CD14-positive monocyte (primary cell): Measurements from ENCODE around the gene PHF3. TPM values are rescaled to one million over a fixed set of nuclear protein-coding genes. Genes with fewer than 3 reads are reported as not detected.
A peak's percentile ranks its signal among the peaks of the same experiment; 100 is the strongest.

Experiments used
- DNase-seq, 3 donors: peaks; one replicate each; pipeline ENCODE4 v3.0.0-alpha.2; 2011 to 2022
- H2AFZ ChIP-seq: 2 replicates; pipeline ENCODE4 v1.6.0; 2012; ENCODE audit warnings: mild to moderate bottlenecking, low read depth, low read length, inconsistent platforms; ENCODE audit not compliant: insufficient read depth, poor library complexity, severe bottlenecking
- H3K27ac ChIP-seq, 2 donors: 1 replicate in 1 of 2; 2 replicates in 1 of 2; pipeline ENCODE4 v1.5.1; 2012 to 2013; ENCODE audit warnings: low read length in 2 of 2, control low read depth in 1 of 2, inconsistent platforms in 1 of 2, low read depth in 1 of 2, mild to moderate bottlenecking in 1 of 2
- H3K27me3 ChIP-seq, 2 donors: one replicate each; pipeline versions ENCODE4 v1.6.0 to v1.6.1; 2011 to 2013; ENCODE audit warnings: low read length in 2 of 2; ENCODE audit not compliant: control insufficient read depth in 2 of 2, insufficient read depth in 2 of 2
- H3K36me3 ChIP-seq, 2 donors: replicated peaks in 1 of 2; 1 replicate in 1 of 2; 2 replicates in 1 of 2; pipeline versions ENCODE4 v1.5.1 to v1.6.1; 2012 to 2013; ENCODE audit warnings: low read length in 2 of 2, control low read depth in 1 of 2, inconsistent platforms in 1 of 2, mild to moderate bottlenecking in 1 of 2; ENCODE audit not compliant: insufficient read depth in 2 of 2, control insufficient read depth in 1 of 2
- H3K4me1 ChIP-seq, 2 donors: 1 replicate in 1 of 2; 2 replicates in 1 of 2; pipeline versions ENCODE4 v1.5.1 to v1.6.1; 2012 to 2013; ENCODE audit warnings: low read length in 2 of 2, control low read depth in 1 of 2, inconsistent platforms in 1 of 2, mild to moderate bottlenecking in 1 of 2, moderate library complexity in 1 of 2; ENCODE audit not compliant: insufficient read depth in 2 of 2, control insufficient read depth in 1 of 2
- H3K4me2 ChIP-seq: replicated peaks from 2 replicates; pipeline ENCODE3; 2012; ENCODE audit warnings: low read length, moderate library complexity, mild to moderate bottlenecking; ENCODE audit not compliant: poor library complexity, severe bottlenecking; ENCODE audit errors: extremely low read depth
- H3K4me3 ChIP-seq, 3 experiments: fragments of 200-600 bp in 1 of 3; sonication (generic) in 1 of 3; replicated peaks in 1 of 3; 1 replicate in 2 of 3; 2 replicates in 1 of 3; pipeline ENCODE4 v1.5.1; 2011 to 2013; ENCODE audit warnings: low read length in 3 of 3, mild to moderate bottlenecking in 3 of 3, control low read depth in 2 of 3, low read depth in 2 of 3, inconsistent platforms in 1 of 3, moderate library complexity in 1 of 3
- H3K79me2 ChIP-seq: 2 replicates; pipeline ENCODE4 v1.6.0; 2012; ENCODE audit warnings: mild to moderate bottlenecking, control low read depth, inconsistent platforms, low read length, moderate library complexity; ENCODE audit not compliant: insufficient read depth
- H3K9ac ChIP-seq: 2 replicates; pipeline ENCODE4 v1.6.0; 2017; ENCODE audit warnings: low read length, mild to moderate bottlenecking; ENCODE audit not compliant: insufficient read depth, poor library complexity, severe bottlenecking
- H3K9me3 ChIP-seq, 2 donors: replicated peaks in 1 of 2; 1 replicate in 1 of 2; 2 replicates in 1 of 2; pipeline versions ENCODE4 v1.5.1 to v1.6.1; 2012 to 2013; ENCODE audit warnings: low read length in 2 of 2, control low read depth in 1 of 2; ENCODE audit not compliant: control insufficient read depth in 1 of 2, insufficient read depth in 1 of 2
- H4K20me1 ChIP-seq: 2 replicates; pipeline ENCODE4 v1.6.0; 2012; ENCODE audit warnings: mild to moderate bottlenecking, low read length, control low read depth, moderate library complexity; ENCODE audit not compliant: insufficient read depth
- H3K27ac Mint-ChIP-seq, 7 donors: one replicate each; pipeline ENCODE4 v1.8.0; 2020; ENCODE audit warnings: mild to moderate bottlenecking in 7 of 7, mixed read lengths in 7 of 7, moderate library complexity in 6 of 7, inconsistent platforms in 2 of 7
- H3K27me3 Mint-ChIP-seq, 3 donors: one replicate each; pipeline ENCODE4 v1.8.0; 2021 to 2022; ENCODE audit warnings: low read depth in 3 of 3, mild to moderate bottlenecking in 3 of 3, mixed read lengths in 3 of 3, moderate library complexity in 3 of 3, inconsistent platforms in 1 of 3
- H3K36me3 Mint-ChIP-seq, 2 donors: one replicate each; pipeline ENCODE4 v1.8.0; 2020; ENCODE audit warnings: mixed read lengths in 2 of 2, inconsistent platforms in 1 of 2, mild to moderate bottlenecking in 1 of 2
- H3K4me1 Mint-ChIP-seq: one replicate; pipeline ENCODE4 v1.8.0; 2020; ENCODE audit warnings: mild to moderate bottlenecking, mixed read lengths
- H3K4me3 Mint-ChIP-seq, 2 donors: one replicate each; pipeline ENCODE4 v1.8.0; 2020; ENCODE audit warnings: mild to moderate bottlenecking in 2 of 2, mixed read lengths in 2 of 2, moderate library complexity in 1 of 2
- H3K9me3 Mint-ChIP-seq, 7 donors: one replicate each; pipeline ENCODE4 v1.8.0; 2020 to 2022; ENCODE audit warnings: mixed read lengths in 7 of 7, mild to moderate bottlenecking in 6 of 7, moderate library complexity in 6 of 7, inconsistent platforms in 2 of 7
- WGBS: methylation state at CpG from one replicate; pipeline ENCODE4 v1.1.5; 2013; ENCODE audit warnings: missing lambda C conversion rate; ENCODE audit not compliant: insufficient coverage; 5-methylcytosine and 5-hydroxymethylcytosine counted together
- intact Hi-C, 2 donors: fragments of 100-400 bp; cut with micrococcal nuclease; formaldehyde crosslinking; loops; one replicate each; pipeline versions ENCODE4 v1.15.0 to v1.15.1; 2023
- polyA plus RNA-seq, 3 donors: library from polyadenylated mRNA; depleted of rRNA in 1 of 3; unstranded in 2 of 3; stranded (reverse) in 1 of 3; fragments of 300-500 nt in 2 of 3; fragments of >200 nt in 1 of 3; fragmentation: Illumina TruSeq in 2 of 3; gene quantifications; 1 replicate in 2 of 3; 2 replicates in 1 of 3; pipeline ENCODE4 v1.2.3, GENCODE V29; 2012 to 2021
- TF ChIP-seq, protein P1 (sequence below): fragments of 200-600 bp; IDR thresholded peaks from one replicate; pipeline ENCODE4 v1.8.0; 2022; ENCODE audit warnings: antibody characterized with exemption, mild to moderate bottlenecking

Gene PHF3
- polyA plus RNA-seq, 3 donors, result 5.4 to 13.8 (median 13.0) TPM

DNA sequence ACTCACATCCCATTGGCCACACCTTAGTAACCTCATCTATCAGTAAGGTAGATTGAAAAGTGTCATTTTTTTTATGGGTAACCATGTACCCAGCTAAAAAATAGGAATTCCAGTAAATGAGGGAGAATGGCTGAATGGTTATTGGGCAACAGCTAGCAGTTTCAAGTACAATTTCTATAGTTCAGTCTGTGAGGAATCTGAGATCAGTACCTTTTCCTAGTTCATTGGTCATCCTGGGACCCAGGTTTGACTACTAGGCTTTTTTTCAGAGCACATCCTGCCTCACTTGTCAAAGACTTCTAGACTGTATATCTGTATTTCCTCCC, 28.3 kb downstream of the PHF3 start:
- Histone ChIP-seq H2AFZ (no peak overlapping the region), H3K4me1 (no peaks in the 10 kb centered on the region), H3K4me2 (no peak overlapping the region), H3K36me3 (no peaks in the 10 kb centered on the region), H3K4me3 (no peak overlapping the region), H3K79me2 (peaks cover 99% of the 10 kb centered on the region), H3K9me3 (no peaks in the 10 kb centered on the region), H4K20me1 (peaks cover 100% of the 10 kb centered on the region), H3K9ac (no peak overlapping the region), H3K27me3 (no peaks in the 10 kb centered on the region), H3K27ac (peak overlapping the region in 1 of 2 donors; percentile 3)
- Mint-ChIP-seq H3K4me1 (peaks cover 18% of the 10 kb centered on the region), H3K27me3 (peaks cover 0 to 1% (median 0%) of the 10 kb centered on the region in 3 donors), H3K4me3 (no peak overlapping the region), H3K9me3 (no peaks in the 10 kb centered on the region), H3K36me3 (peaks cover 0 to 3% of the 10 kb centered on the region in 2 donors), H3K27ac (no peak overlapping the region)
- intact Hi-C loops, result no loop called here
- no peak for DNase-seq
- TF ChIP-seq, protein P1, sequence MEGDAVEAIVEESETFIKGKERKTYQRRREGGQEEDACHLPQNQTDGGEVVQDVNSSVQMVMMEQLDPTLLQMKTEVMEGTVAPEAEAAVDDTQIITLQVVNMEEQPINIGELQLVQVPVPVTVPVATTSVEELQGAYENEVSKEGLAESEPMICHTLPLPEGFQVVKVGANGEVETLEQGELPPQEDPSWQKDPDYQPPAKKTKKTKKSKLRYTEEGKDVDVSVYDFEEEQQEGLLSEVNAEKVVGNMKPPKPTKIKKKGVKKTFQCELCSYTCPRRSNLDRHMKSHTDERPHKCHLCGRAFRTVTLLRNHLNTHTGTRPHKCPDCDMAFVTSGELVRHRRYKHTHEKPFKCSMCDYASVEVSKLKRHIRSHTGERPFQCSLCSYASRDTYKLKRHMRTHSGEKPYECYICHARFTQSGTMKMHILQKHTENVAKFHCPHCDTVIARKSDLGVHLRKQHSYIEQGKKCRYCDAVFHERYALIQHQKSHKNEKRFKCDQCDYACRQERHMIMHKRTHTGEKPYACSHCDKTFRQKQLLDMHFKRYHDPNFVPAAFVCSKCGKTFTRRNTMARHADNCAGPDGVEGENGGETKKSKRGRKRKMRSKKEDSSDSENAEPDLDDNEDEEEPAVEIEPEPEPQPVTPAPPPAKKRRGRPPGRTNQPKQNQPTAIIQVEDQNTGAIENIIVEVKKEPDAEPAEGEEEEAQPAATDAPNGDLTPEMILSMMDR, result no peak

DNA sequence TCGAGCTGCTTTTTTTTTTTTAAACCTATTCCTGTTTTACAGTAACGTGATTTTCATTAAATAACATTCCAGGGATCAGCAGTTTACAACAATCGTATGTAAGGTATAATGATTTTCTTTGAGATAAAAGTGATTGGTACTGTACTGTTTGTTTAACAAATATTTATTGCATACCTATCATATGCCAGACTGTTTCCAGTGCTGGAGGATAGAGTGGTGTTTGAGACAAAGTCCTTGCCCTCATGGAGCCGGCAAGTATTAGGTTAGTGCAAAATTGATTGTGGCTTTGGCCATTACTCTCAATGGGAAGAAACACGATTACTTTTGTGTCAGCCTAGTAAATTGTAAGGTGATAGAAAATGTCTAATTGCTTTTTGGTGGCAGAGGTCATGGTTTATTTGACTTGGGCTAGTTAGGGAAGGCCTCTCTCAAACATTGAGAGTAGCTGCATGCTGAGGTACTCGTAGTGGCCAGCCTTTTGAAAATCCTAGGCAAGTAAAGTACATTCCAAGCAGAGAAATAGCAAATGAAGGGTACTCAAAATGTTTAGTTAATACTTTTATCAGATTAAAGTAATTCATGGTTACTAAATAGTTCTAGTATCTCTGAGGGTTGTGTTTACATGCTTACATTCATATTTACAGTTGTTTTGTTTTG, 35.6 kb downstream of the PHF3 start:
- 100% methylated on average over 2 of the region's 6 CpGs for WGBS
- no peak overlapping the region for H3K4me2 ChIP-seq
- no peaks in the 10 kb centered on the region for H3K9me3 ChIP-seq
- intact Hi-C loops, result no loop called here
- Mint-ChIP-seq H3K27me3 (peaks cover 0 to 1% (median 0%) of the 10 kb centered on the region in 3 donors), H3K27ac (no peak overlapping the region), H3K36me3 (peaks cover 3 to 10% of the 10 kb centered on the region in 2 donors), H3K9me3 (no peaks in the 10 kb centered on the region), H3K4me1 (peaks cover 8% of the 10 kb centered on the region), H3K4me3 (no peak overlapping the region)
- H3K27me3 ChIP-seq, result no peaks in the 10 kb centered on the region
- H3K4me1 ChIP-seq, result no peaks in the 10 kb centered on the region
- TF ChIP-seq, protein P1, result no peak
- no peak overlapping the region for H3K27ac ChIP-seq
- no peak overlapping the region for H2AFZ ChIP-seq
- peaks cover 0 to 14% of the 10 kb centered on the region in 2 donors for H3K36me3 ChIP-seq
- peaks cover 100% of the 10 kb centered on the region for H4K20me1 ChIP-seq
- no peak for DNase-seq
- H3K4me3 ChIP-seq, result no peak overlapping the region
- H3K9ac ChIP-seq, result no peak overlapping the region
- H3K79me2 ChIP-seq, result peaks cover 99% of the 10 kb centered on the region
